ENCODE results near the gene EEF1E1.

- TF ChIP-seq EZH2 (IDR thresholded peaks at IDR 0.05; ENCODE audit: insufficient read depth, poor library complexity, severe bottlenecking) (no peak), EZH2phosphoT487 (IDR thresholded peaks at IDR 0.05; ENCODE audit: insufficient read depth, low read depth) (no peak)
Observed at GRCh38 chr6:8061736-8062135, 40.6 kb downstream of the EEF1E1 start.

Measured in GM23248 (cell line).